ENCODE measurements around the gene ELMO3.
A peak's percentile ranks its signal among the peaks of the same experiment; 100 is the strongest.

The ELMO3 gene

DNA sequence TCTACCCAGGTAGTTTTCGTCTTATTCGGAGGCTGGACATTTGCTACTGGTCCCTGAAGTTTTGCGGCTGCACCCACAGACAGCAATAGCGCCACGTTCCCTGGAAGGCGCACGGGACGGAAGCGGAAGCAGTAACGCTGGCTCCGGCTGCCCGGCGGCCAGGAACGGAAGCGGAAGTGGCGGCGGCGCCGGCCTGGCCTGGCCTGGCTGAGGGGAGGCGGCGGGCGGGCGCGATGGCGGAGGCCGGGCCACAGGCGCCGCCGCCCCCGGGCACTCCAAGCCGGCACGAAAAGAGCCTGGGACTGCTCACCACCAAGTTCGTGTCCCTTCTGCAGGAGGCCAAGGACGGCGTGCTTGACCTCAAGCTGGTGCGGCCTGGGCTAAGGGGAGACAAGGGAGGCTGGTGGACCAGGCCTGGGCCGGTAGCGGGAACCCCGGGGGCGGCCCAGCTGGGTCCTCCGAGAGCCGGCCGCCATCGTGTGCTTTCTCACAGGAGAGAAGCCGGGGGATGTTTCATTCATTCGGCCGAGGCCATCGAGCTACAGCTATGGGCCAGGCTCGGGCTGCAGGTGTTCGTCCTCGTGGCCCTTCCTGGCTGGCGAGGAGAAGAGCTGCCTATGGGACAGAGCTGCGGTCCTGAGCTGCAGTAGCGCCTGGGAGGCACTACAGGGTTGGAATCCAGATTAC is 6.8 kb upstream of the ELMO3 start, which contains the start of gene E2F4 (continued):
- TF ChIP-seq, protein P1, sequence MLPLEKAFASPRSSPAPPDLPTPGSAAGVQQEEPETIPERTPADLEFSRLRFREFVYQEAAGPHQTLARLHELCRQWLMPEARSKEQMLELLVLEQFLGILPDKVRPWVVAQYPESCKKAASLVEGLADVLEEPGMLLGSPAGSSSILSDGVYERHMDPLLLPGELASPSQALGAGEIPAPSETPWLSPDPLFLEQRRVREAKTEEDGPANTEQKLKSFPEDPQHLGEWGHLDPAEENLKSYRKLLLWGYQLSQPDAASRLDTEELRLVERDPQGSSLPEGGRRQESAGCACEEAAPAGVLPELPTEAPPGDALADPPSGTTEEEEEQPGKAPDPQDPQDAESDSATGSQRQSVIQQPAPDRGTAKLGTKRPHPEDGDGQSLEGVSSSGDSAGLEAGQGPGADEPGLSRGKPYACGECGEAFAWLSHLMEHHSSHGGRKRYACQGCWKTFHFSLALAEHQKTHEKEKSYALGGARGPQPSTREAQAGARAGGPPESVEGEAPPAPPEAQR (tag by site-specific recombination; IDR thresholded peaks at IDR 0.05), result no peak
- TF ChIP-seq, protein P2, sequence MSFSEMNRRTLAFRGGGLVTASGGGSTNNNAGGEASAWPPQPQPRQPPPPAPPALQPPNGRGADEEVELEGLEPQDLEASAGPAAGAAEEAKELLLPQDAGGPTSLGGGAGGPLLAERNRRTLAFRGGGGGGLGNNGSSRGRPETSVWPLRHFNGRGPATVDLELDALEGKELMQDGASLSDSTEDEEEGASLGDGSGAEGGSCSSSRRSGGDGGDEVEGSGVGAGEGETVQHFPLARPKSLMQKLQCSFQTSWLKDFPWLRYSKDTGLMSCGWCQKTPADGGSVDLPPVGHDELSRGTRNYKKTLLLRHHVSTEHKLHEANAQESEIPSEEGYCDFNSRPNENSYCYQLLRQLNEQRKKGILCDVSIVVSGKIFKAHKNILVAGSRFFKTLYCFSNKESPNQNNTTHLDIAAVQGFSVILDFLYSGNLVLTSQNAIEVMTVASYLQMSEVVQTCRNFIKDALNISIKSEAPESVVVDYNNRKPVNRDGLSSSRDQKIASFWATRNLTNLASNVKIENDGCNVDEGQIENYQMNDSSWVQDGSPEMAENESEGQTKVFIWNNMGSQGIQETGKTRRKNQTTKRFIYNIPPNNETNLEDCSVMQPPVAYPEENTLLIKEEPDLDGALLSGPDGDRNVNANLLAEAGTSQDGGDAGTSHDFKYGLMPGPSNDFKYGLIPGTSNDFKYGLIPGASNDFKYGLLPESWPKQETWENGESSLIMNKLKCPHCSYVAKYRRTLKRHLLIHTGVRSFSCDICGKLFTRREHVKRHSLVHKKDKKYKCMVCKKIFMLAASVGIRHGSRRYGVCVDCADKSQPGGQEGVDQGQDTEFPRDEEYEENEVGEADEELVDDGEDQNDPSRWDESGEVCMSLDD (tag by site-specific recombination; IDR thresholded peaks at IDR 0.05), result no peak
- TF ChIP-seq, protein P3, sequence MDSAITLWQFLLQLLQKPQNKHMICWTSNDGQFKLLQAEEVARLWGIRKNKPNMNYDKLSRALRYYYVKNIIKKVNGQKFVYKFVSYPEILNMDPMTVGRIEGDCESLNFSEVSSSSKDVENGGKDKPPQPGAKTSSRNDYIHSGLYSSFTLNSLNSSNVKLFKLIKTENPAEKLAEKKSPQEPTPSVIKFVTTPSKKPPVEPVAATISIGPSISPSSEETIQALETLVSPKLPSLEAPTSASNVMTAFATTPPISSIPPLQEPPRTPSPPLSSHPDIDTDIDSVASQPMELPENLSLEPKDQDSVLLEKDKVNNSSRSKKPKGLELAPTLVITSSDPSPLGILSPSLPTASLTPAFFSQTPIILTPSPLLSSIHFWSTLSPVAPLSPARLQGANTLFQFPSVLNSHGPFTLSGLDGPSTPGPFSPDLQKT (IDR thresholded peaks at IDR 0.05; ENCODE audit: borderline replicate concordance, low read depth, low read length), result no peak; the same call in 1 of the 2 replicates
- TF ChIP-seq ZNF76 (tag by site-specific recombination; IDR thresholded peaks at IDR 0.05; ENCODE audit: borderline replicate concordance, low read depth) (no peak), ZNF174 (tag by site-specific recombination; IDR thresholded peaks at IDR 0.05) (no peak), YY2 (tag by site-specific recombination; IDR thresholded peaks at IDR 0.05) (peak; percentile 51; the same call in 1 of the 2 replicates), ZNF785 (tag by site-specific recombination; IDR thresholded peaks at IDR 0.05) (no peak), ZNF561 (tag by site-specific recombination; IDR thresholded peaks at IDR 0.05; ENCODE audit: borderline replicate concordance) (peak; percentile 60; the same call in 1 of the 2 replicates), ZNF768 (tag by site-specific recombination; IDR thresholded peaks at IDR 0.05) (no peak), ZNF530 (tag by site-specific recombination; IDR thresholded peaks at IDR 0.05; ENCODE audit: low read depth) (no peak), TCF7L2 (IDR thresholded peaks at IDR 0.05; ENCODE audit: borderline replicate concordance, low read depth, low read length) (no peak), ZNF350 (tag by site-specific recombination; IDR thresholded peaks at IDR 0.05) (no peak), ZNF121 (tag by site-specific recombination; IDR thresholded peaks at IDR 0.05) (no peak), ZNF354C (tag by site-specific recombination; IDR thresholded peaks at IDR 0.05; ENCODE audit: borderline replicate concordance, low read depth) (no peak), ZNF707 (tag by site-specific recombination; IDR thresholded peaks at IDR 0.05) (no peak), REPIN1 (tag by site-specific recombination; IDR thresholded peaks at IDR 0.05; ENCODE audit: low read depth) (no peak), EGR2 (tag by site-specific recombination; IDR thresholded peaks at IDR 0.05; ENCODE audit: low read depth) (0 out of 2 replicates have a peak, but pooled peaks have one; percentile 15), SCRT2 (tag by site-specific recombination; IDR thresholded peaks at IDR 0.05) (no peak), ZNF24 (tag by site-specific recombination; IDR thresholded peaks at IDR 0.05) (no peak), OVOL3 (tag by site-specific recombination; IDR thresholded peaks at IDR 0.05) (no peak), ZNF221 (tag by site-specific recombination; IDR thresholded peaks at IDR 0.05; ENCODE audit: borderline replicate concordance) (no peak), ZNF510 (tag by site-specific recombination; IDR thresholded peaks at IDR 0.05; ENCODE audit: insufficient replicate concordance) (no peak), ZNF302 (tag by site-specific recombination; IDR thresholded peaks at IDR 0.05; ENCODE audit: low read depth) (no peak), KLF8 (tag by site-specific recombination; IDR thresholded peaks at IDR 0.05) (no peak), ZNF132 (tag by site-specific recombination; IDR thresholded peaks at IDR 0.05; ENCODE audit: borderline replicate concordance) (no peak)
- TF ChIP-seq, protein P4, sequence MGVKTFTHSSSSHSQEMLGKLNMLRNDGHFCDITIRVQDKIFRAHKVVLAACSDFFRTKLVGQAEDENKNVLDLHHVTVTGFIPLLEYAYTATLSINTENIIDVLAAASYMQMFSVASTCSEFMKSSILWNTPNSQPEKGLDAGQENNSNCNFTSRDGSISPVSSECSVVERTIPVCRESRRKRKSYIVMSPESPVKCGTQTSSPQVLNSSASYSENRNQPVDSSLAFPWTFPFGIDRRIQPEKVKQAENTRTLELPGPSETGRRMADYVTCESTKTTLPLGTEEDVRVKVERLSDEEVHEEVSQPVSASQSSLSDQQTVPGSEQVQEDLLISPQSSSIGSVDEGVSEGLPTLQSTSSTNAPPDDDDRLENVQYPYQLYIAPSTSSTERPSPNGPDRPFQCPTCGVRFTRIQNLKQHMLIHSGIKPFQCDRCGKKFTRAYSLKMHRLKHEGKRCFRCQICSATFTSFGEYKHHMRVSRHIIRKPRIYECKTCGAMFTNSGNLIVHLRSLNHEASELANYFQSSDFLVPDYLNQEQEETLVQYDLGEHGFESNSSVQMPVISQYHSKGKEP (tag by site-specific recombination; IDR thresholded peaks at IDR 0.05), result peak; percentile 4; the same call in 1 of the 2 replicates
- TF ChIP-seq, protein P5, sequence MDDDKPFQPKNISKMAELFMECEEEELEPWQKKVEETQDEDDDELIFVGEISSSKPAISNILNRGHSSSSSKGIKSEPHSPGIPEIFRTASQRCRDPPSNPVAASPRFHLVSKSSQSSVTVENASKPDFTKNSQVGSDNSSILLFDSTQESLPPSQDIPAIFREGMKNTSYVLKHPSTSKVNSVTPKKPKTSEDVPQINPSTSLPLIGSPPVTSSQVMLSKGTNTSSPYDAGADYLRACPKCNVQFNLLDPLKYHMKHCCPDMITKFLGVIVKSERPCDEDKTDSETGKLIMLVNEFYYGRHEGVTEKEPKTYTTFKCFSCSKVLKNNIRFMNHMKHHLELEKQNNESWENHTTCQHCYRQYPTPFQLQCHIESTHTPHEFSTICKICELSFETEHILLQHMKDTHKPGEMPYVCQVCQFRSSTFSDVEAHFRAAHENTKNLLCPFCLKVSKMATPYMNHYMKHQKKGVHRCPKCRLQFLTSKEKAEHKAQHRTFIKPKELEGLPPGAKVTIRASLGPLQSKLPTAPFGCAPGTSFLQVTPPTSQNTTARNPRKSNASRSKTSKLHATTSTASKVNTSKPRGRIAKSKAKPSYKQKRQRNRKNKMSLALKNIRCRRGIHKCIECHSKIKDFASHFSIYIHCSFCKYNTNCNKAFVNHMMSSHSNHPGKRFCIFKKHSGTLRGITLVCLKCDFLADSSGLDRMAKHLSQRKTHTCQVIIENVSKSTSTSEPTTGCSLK (tag by site-specific recombination; IDR thresholded peaks at IDR 0.05), result no peak
- TF ChIP-seq, protein P6, sequence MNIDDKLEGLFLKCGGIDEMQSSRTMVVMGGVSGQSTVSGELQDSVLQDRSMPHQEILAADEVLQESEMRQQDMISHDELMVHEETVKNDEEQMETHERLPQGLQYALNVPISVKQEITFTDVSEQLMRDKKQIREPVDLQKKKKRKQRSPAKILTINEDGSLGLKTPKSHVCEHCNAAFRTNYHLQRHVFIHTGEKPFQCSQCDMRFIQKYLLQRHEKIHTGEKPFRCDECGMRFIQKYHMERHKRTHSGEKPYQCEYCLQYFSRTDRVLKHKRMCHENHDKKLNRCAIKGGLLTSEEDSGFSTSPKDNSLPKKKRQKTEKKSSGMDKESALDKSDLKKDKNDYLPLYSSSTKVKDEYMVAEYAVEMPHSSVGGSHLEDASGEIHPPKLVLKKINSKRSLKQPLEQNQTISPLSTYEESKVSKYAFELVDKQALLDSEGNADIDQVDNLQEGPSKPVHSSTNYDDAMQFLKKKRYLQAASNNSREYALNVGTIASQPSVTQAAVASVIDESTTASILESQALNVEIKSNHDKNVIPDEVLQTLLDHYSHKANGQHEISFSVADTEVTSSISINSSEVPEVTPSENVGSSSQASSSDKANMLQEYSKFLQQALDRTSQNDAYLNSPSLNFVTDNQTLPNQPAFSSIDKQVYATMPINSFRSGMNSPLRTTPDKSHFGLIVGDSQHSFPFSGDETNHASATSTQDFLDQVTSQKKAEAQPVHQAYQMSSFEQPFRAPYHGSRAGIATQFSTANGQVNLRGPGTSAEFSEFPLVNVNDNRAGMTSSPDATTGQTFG (tag by site-specific recombination; IDR thresholded peaks at IDR 0.05; ENCODE audit: borderline replicate concordance), result no peak
